Ectodermal cell (in vitro differentiated cells): Measurements from ENCODE around the gene LRP5.
"Not testable (repeated sequence)": the region's sequence is repeated elsewhere in the genome, so short reads cannot be mapped to it uniquely, and the experiment has no call there.

Source experiments
- H3K27ac ChIP-seq: 2 replicates; pipeline ENCODE4 v1.7.0; 2013; ENCODE audit warnings: mild to moderate bottlenecking, low read depth, low read length; ENCODE audit not compliant: insufficient read depth, poor library complexity, severe bottlenecking
- H3K27me3 ChIP-seq: 2 replicates; pipeline ENCODE4 v1.7.0; 2013; ENCODE audit warnings: mild to moderate bottlenecking, low read length; ENCODE audit not compliant: insufficient read depth, control insufficient read depth, poor library complexity, severe bottlenecking
- H3K36me3 ChIP-seq: one replicate; pipeline ENCODE4 v1.7.0; 2013; ENCODE audit warnings: low read length; ENCODE audit not compliant: control insufficient read depth, insufficient read depth
- H3K4me1 ChIP-seq: one replicate; pipeline ENCODE4 v1.7.0; 2013; ENCODE audit warnings: low read length; ENCODE audit not compliant: control insufficient read depth, insufficient read depth
- H3K4me3 ChIP-seq: 2 replicates; pipeline ENCODE4 v1.7.0; 2013; ENCODE audit warnings: low read depth, low read length, control low read depth; ENCODE audit not compliant: insufficient read depth
- H3K9me3 ChIP-seq: 2 replicates; pipeline ENCODE4 v1.7.0; 2013; ENCODE audit warnings: mild to moderate bottlenecking, low read length, moderate library complexity; ENCODE audit not compliant: control insufficient read depth
- WGBS, 2 experiments: methylation state at CpG; one replicate each; pipeline ENCODE4 v1.1.7; 2013; ENCODE audit warnings: missing lambda C conversion rate in 2 of 2; 5-methylcytosine and 5-hydroxymethylcytosine counted together

Gene LRP5

GRCh38 chr11:68297494-68297811 is 14.9 kb upstream of the LRP5 start:
- Histone ChIP-seq H3K4me1 (no peaks in the 10 kb centered on the region), H3K27me3 (no peaks in the 10 kb centered on the region), H3K4me3 (no peak overlapping the region), H3K36me3 (no peaks in the 10 kb centered on the region), H3K9me3 (no peaks in the 10 kb centered on the region), H3K27ac (no peak overlapping the region)
- 50 to 57% methylated on average over 10 of the region's 10 CpGs for WGBS, 2 experiments

DNA sequence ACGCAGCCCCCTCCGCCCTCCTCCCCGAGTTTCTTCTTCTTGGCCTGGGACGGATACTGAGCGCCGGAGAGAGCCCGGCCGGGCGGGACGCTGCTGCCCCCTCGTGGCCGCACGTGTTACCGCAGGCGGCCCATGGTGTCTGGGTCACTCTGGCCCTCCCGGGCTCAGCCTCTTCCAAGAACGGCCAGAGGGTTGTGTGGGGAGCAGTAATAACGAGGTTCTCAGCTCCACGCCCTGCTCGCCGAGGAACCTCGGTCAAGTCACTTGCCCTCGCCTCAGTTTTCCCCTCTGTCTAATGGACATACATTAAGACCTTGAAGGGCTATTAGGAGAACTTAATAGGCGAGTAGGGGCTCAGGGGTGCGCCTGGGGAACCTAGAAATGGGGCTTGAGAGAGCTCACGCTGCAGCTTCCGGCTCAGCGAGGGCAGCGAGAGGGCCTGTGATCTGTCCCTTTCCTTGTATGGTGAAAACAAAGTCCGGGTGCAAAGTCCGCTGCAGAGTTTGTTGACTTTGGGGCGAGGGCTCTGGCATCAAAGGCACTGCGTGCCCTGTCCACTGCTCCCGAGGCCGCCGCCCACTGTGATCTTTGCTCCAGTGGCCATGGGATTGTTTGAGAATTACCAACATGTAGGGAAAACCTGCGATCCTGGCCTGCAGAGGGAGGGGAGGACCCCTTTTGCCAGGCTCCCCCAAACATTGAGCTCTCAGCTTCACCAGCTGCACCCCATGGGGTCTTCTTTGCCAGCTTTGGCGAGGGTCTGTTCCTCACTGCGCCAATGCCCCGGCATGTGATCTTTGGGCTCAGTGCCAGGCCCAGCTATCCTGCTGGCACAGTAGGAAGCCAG is 14.4 kb upstream of the LRP5 start:
- H3K9me3 ChIP-seq: no peaks in the 10 kb centered on the region
- H3K4me1 ChIP-seq: no peaks in the 10 kb centered on the region
- H3K4me3 ChIP-seq: no peak overlapping the region
- H3K27me3 ChIP-seq: no peaks in the 10 kb centered on the region
- no peaks in the 10 kb centered on the region for H3K36me3 ChIP-seq
- no peak overlapping the region for H3K27ac ChIP-seq
- 44% methylated on average over 40 of the region's 40 CpGs for WGBS, 2 experiments

DNA sequence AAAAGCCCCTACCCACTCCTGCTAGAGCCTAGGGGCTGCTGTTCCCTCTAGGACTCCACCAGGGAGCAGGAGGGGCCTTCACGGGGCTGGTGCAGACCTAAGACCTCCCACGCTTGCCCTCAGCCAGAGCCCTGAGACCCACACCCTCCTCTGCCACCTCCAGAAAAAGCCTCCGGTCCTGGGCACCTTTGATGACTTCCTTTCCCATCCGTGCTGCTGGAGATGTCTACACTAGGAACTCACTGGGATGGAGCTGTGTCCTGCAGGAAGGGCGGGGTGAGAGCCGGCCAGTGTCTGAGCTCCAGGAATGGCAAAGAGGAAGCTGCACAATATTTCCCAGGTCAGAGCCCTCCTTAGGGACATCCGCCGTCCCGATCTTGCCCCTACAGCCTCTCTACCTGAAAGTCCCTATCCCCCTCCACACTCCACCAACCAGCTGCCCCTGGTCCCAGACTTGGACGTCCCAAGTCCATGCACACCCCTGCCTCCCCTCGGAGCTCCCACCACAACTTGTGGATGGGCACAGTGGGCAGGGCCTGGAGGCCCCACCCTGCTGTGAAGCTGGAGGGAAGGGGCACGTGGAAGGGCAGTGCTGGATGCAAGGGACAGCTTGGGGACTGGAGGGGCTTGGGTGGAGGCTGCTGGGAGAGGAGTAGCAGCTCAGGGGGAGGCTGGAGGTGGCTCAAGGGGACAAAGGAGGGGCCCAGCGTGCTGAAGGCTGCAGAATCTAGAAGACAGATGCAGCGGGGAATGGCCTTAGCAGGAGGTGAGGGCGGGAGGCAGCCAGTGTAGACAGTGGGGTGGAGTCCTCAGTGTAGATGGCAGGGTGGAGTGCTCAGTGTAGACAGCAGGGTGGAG is 13.5 kb upstream of the LRP5 start:
- Histone ChIP-seq H3K27me3 (no peaks in the 10 kb centered on the region), H3K4me1 (no peaks in the 10 kb centered on the region), H3K36me3 (no peaks in the 10 kb centered on the region), H3K4me3 (no peak overlapping the region), H3K9me3 (no peaks in the 10 kb centered on the region), H3K27ac (no peak overlapping the region)
- WGBS, 2 experiments: 85 to 86% methylated on average over 15 of the region's 15 CpGs

- not testable (repeated sequence) for H3K36me3 ChIP-seq, H3K27ac ChIP-seq, H3K27me3 ChIP-seq, H3K4me3 ChIP-seq, H3K9me3 ChIP-seq, H3K4me1 ChIP-seq
- 91 to 97% methylated on average over 9 of the region's 9 CpGs for WGBS, 2 experiments
Observed at GRCh38 chr11:68299517-68299879, 12.9 kb upstream of the LRP5 start.

GRCh38 chr11:68300076-68300830 is 12.1 kb upstream of the LRP5 start:
- no peaks in the 10 kb centered on the region for H3K4me1 ChIP-seq
- WGBS, 2 experiments: 90 to 92% methylated on average over 12 of the region's 12 CpGs
- H3K27me3 ChIP-seq: no peaks in the 10 kb centered on the region
- no peak overlapping the region for H3K4me3 ChIP-seq
- no peaks in the 10 kb centered on the region for H3K9me3 ChIP-seq
- H3K27ac ChIP-seq: no peak overlapping the region
- H3K36me3 ChIP-seq: no peaks in the 10 kb centered on the region

- H3K27me3 ChIP-seq: no peaks in the 10 kb centered on the region
- no peak overlapping the region for H3K27ac ChIP-seq
- H3K4me3 ChIP-seq: no peak overlapping the region
- no peaks in the 10 kb centered on the region for H3K4me1 ChIP-seq
- no peaks in the 10 kb centered on the region for H3K36me3 ChIP-seq
- 86% methylated on average over 5 of the region's 5 CpGs for WGBS, 2 experiments
- H3K9me3 ChIP-seq: no peaks in the 10 kb centered on the region
Observed at GRCh38 chr11:68302256-68302655, 10.1 kb upstream of the LRP5 start.

- Histone ChIP-seq H3K36me3 (no peaks in the 10 kb centered on the region), H3K4me3 (no peak overlapping the region), H3K9me3 (no peaks in the 10 kb centered on the region), H3K27me3 (no peaks in the 10 kb centered on the region), H3K27ac (no peak overlapping the region), H3K4me1 (no peaks in the 10 kb centered on the region)
- 82 to 90% methylated on average over 7 of the region's 7 CpGs for WGBS, 2 experiments
Observed at GRCh38 chr11:68302670-68303069, 9.7 kb upstream of the LRP5 start.

GRCh38 chr11:68303083-68303482 is 9.3 kb upstream of the LRP5 start:
- H3K27ac ChIP-seq: no peak overlapping the region
- 93% methylated on average over 2 of the region's 2 CpGs for WGBS, 2 experiments

DNA sequence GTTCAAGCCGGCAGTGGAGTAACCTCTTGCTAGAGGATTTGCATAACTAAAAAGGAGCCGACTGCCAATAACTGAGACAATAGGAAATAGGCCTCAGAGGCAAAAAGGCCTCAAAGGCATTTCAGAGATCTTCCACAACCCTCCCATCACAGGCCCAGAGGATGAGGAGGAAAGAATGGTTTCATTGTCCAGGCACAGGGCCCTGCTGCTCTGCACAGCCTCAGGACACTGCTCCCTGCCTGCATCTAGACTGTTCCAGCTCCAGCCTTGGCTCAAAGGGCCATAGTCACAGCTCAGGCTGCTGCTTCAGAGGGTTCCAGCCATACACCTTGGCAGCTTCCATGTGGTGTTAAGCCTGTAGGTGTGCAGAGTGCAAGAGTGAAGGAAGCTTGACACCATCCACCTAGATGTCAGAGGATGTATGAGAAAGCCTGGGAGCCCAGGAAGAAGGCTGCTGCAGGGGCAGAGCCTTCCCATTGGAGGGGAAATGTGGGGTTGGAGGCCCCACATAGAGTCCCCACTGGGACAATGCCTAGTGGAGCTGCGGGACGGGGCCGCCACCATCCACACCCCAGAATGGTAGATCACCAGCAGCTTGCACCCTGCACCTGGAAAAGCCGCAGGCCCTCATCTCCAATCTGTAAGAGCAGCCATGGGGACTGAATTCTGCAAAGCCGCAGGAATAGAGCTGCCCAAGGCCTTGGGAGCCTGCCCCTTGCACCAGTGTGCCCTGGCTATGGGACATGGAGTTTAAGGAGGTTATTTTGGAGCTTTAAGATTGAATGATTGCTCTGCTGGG is 8.2 kb upstream of the LRP5 start:
- H3K4me3 ChIP-seq: no peak overlapping the region
- 90 to 93% methylated on average over 7 of the region's 7 CpGs for WGBS, 2 experiments
- H3K4me1 ChIP-seq: no peaks in the 10 kb centered on the region

More at GRCh38 chr11:68303083-68303482, 9.3 kb upstream of the LRP5 start:
- Histone ChIP-seq H3K27me3 (no peaks in the 10 kb centered on the region), H3K36me3 (no peaks in the 10 kb centered on the region), H3K4me3 (no peak overlapping the region), H3K9me3 (no peaks in the 10 kb centered on the region), H3K4me1 (no peaks in the 10 kb centered on the region)

More for the DNA sequence above, 8.2 kb upstream of the LRP5 start:
- Histone ChIP-seq H3K27ac (no peak overlapping the region), H3K27me3 (no peaks in the 10 kb centered on the region), H3K36me3 (no peaks in the 10 kb centered on the region), H3K9me3 (no peaks in the 10 kb centered on the region)
